IMR-90 (cell line): ENCODE results near the gene CD274. TPM values are rescaled to one million over a fixed set of nuclear protein-coding genes. Genes with fewer than 3 reads are reported as not detected.

ENCODE experiments used
- ATAC-seq: fragments of 200-7000 bp; cut with Tn5 transposase; 2 replicates; pipeline ENCODE4 v1.9.1; 2020; ENCODE audit warnings: low read depth, mild to moderate bottlenecking, moderate library complexity
- BruUV-seq: library from RNA; stranded (reverse); fragments of 400-500 nt; replicated peaks from 2 replicates; lab custom pipeline; 2021; lab: Mats Ljungman, UMichigan
- CTCF ChIA-PET: fragments of 300-600 bp; formaldehyde crosslinking; extraction: SDS; loops from one replicate; lab custom pipeline; 2021; ENCODE audit warnings: antibody characterized with exemption; lab: Yijun Ruan, JAX
- POLR2A ChIA-PET: fragments of 300-600 bp; sonication (Branson Sonifier 250); formaldehyde crosslinking; loops from one replicate; lab custom pipeline; 2022; ENCODE audit warnings: antibody characterized with exemption; ENCODE audit not compliant: unreplicated experiment; lab: Charles Lee
- DNase-seq: peaks from one replicate; pipeline ENCODE4 v3.0.0; 2013
- H2AFZ ChIP-seq: replicated peaks from 2 replicates; pipeline ENCODE3; 2013; ENCODE audit warnings: low read length, mild to moderate bottlenecking; ENCODE audit not compliant: poor library complexity
- H2AK5ac ChIP-seq: 2 replicates; pipeline ENCODE4 v1.6.1; 2013; ENCODE audit warnings: low read depth, low read length, inconsistent platforms
- H2AK9ac ChIP-seq: replicated peaks from 2 replicates; pipeline ENCODE3; 2013; ENCODE audit warnings: mild to moderate bottlenecking, low read depth, low read length, moderate library complexity; ENCODE audit not compliant: poor library complexity
- H2BK120ac ChIP-seq: 2 replicates; pipeline ENCODE4 v1.6.1; 2013; ENCODE audit warnings: low read depth, low read length, inconsistent platforms
- H2BK15ac ChIP-seq: 3 replicates; pipeline ENCODE4 v1.6.1; 2013; ENCODE audit warnings: low read depth, low read length, inconsistent platforms
- H2BK20ac ChIP-seq: 2 replicates; pipeline ENCODE4 v1.6.1; 2013; ENCODE audit warnings: low read depth, mild to moderate bottlenecking, inconsistent platforms, low read length, moderate library complexity
- H2BK5ac ChIP-seq: 2 replicates; pipeline ENCODE4 v1.6.1; 2013; ENCODE audit warnings: mild to moderate bottlenecking, low read depth, low read length, inconsistent platforms; ENCODE audit not compliant: poor library complexity, severe bottlenecking
- H3K14ac ChIP-seq: replicated peaks from 2 replicates; pipeline ENCODE4 v1.6.1; 2013; ENCODE audit warnings: low read depth, low read length, inconsistent platforms
- H3K18ac ChIP-seq: 2 replicates; pipeline ENCODE4 v1.6.1; 2013; ENCODE audit warnings: low read depth, low read length, control low read depth
- H3K23ac ChIP-seq: 2 replicates; pipeline ENCODE4 v1.6.1; 2013; ENCODE audit warnings: low read depth, low read length, inconsistent platforms
- H3K27ac ChIP-seq: 2 replicates; pipeline ENCODE4 v1.5.1; 2013; ENCODE audit warnings: mild to moderate bottlenecking, control low read depth, low read length; ENCODE audit not compliant: insufficient read depth
- H3K27me3 ChIP-seq: 2 replicates; pipeline ENCODE4 v1.6.1; 2013; ENCODE audit warnings: low read length; ENCODE audit not compliant: control insufficient read depth, insufficient read depth
- H3K36me3 ChIP-seq: 2 replicates; pipeline ENCODE4 v1.6.1; 2013; ENCODE audit warnings: low read length, mixed read lengths; ENCODE audit not compliant: control insufficient read depth, insufficient read depth
- H3K4ac ChIP-seq: 2 replicates; pipeline ENCODE4 v1.6.1; 2013; ENCODE audit warnings: low read depth, low read length, inconsistent platforms
- H3K4me1 ChIP-seq: 2 replicates; pipeline ENCODE4 v1.6.1; 2013; ENCODE audit warnings: low read length, mixed read lengths; ENCODE audit not compliant: control insufficient read depth, insufficient read depth
- H3K4me2 ChIP-seq: 2 replicates; pipeline ENCODE4 v1.6.1; 2013; ENCODE audit warnings: low read depth, mild to moderate bottlenecking, control low read depth, low read length, moderate library complexity
- H3K4me3 ChIP-seq: 2 replicates; pipeline ENCODE4 v1.5.1; 2013; ENCODE audit warnings: low read depth, mild to moderate bottlenecking, control low read depth, low read length, moderate library complexity; ENCODE audit not compliant: insufficient read depth
- H3K56ac ChIP-seq: 2 replicates; pipeline ENCODE4 v1.6.1; 2013; ENCODE audit warnings: low read length, inconsistent platforms; ENCODE audit not compliant: insufficient read depth; ENCODE audit errors: extremely low read depth
- H3K79me1 ChIP-seq, 2 experiments: 2 replicates each; pipeline ENCODE4 v1.6.1; 2013; ENCODE audit warnings: low read length in 2 of 2, inconsistent platforms in 1 of 2, low read depth in 1 of 2
- H3K9ac ChIP-seq: 2 replicates; pipeline ENCODE4 v1.6.1; 2013; ENCODE audit warnings: low read depth, low read length, control low read depth
- H3K9me1 ChIP-seq: 2 replicates; pipeline ENCODE4 v1.6.1; 2013; ENCODE audit warnings: low read length, inconsistent platforms; ENCODE audit not compliant: insufficient read depth
- H3K9me3 ChIP-seq: 2 replicates; pipeline ENCODE4 v1.6.1; 2013; ENCODE audit warnings: low read length; ENCODE audit not compliant: control insufficient read depth, insufficient read depth
- H4K20me1 ChIP-seq: 2 replicates; pipeline ENCODE4 v1.6.1; 2013; ENCODE audit warnings: low read length, inconsistent platforms; ENCODE audit not compliant: insufficient read depth
- H4K5ac ChIP-seq: 2 replicates; pipeline ENCODE4 v1.6.1; 2013; ENCODE audit warnings: mild to moderate bottlenecking, low read depth, low read length, control low read depth
- H4K8ac ChIP-seq, 2 experiments: 2 replicates each; pipeline ENCODE4 v1.6.1; 2013; ENCODE audit warnings: low read depth in 2 of 2, low read length in 2 of 2, control low read depth in 1 of 2, inconsistent platforms in 1 of 2
- H4K91ac ChIP-seq: 2 replicates; pipeline ENCODE4 v1.6.1; 2013; ENCODE audit warnings: low read depth, low read length, inconsistent platforms; ENCODE audit not compliant: insufficient read depth
- POLR2A ChIP-seq: IDR thresholded peaks from 2 replicates; pipeline ENCODE4 v1.6.1; 2012; ENCODE audit warnings: mild to moderate bottlenecking, low read depth, low read length
- SMC3 ChIP-seq: fragments of 150-350 bp; IDR thresholded peaks from 2 replicates; pipeline ENCODE4 v1.6.1; 2016; ENCODE audit warnings: low read depth, mild to moderate bottlenecking, antibody characterized with exemption, low read length, moderate library complexity
- dilution Hi-C: fragments of 300-500 bp; cut with HindIII; formaldehyde crosslinking; loops from one replicate; pipeline ENCODE4 v1.14.3; 2018; ENCODE audit warnings: low sequenced_read_pairs; ENCODE audit not compliant: unreplicated experiment
- in situ Hi-C: fragments of 300-500 bp; cut with MboI; formaldehyde crosslinking; loops from 3 replicates; pipeline ENCODE4 v1.14.3; 2019; ENCODE audit warnings: low sequenced_read_pairs, inconsistent platforms, mixed read lengths
- intact Hi-C: fragments of 100-400 bp; cut with micrococcal nuclease; formaldehyde crosslinking; loops from 2 replicates; pipeline ENCODE4 v1.10.0; 2022
- polyA plus RNA-seq, 3 experiments: library from polyadenylated mRNA; depleted of rRNA; stranded (reverse); fragments of >200 nt; gene quantifications; 2 replicates each; pipeline ENCODE4 v1.2.3, GENCODE V29; 2012; ENCODE audit warnings: low replicate concordance in 1 of 3
- total RNA-seq: library from RNA; depleted of rRNA; stranded (reverse); fragments of >200 nt; gene quantifications from 2 replicates; pipeline ENCODE4 v1.2.3, GENCODE V29; 2012
- TF ChIP-seq, protein P1 (sequence below): fragments of 150-350 bp; IDR thresholded peaks from 2 replicates; pipeline ENCODE4 v1.6.1; 2017; ENCODE audit warnings: mild to moderate bottlenecking, antibody characterized with exemption, low read length, low read depth

The CD274 gene
- total and polyA plus RNA-seq, 2 of the 4 experiments (the other 2 are of a cell fraction): 17.4 to 19.4 TPM

DNA sequence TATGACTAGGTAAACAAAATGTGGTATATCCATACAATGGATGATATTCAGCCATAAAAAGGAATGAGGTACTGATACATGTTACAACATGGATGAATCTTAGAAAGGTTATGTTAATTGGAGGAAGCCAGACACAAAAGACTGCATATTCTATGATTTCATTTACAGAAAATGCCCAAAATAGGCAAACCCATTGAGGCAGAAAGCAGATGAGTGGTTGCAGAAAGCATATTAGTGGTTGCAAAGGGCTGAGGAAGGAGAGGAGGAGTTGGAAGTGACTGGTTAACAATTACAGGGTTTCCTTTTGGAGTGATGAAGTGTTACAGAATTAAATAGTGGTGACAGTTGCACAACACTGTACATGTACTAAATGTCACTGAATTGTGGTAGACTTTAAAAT is 30.4 kb upstream of the CD274 start:
- POLR2A ChIA-PET: no interaction called here
- BruUV-seq: no TSS peak
- dilution Hi-C loops: no loop called here

More for the DNA sequence above, 30.4 kb upstream of the CD274 start:
- no peak overlapping the region for H2BK15ac ChIP-seq
- no peaks in the 10 kb centered on the region; the same call in 1 of the 2 replicates for H3K36me3 ChIP-seq
- H4K20me1 ChIP-seq: no peaks in the 10 kb centered on the region
- H3K56ac ChIP-seq: no peak overlapping the region
- H3K27ac ChIP-seq: no peak overlapping the region
- no peak overlapping the region for H3K4me2 ChIP-seq
- no peak overlapping the region for H2BK20ac ChIP-seq
- TF ChIP-seq SMC3: no peak
- TF ChIP-seq POLR2A: no peak
- TF ChIP-seq, protein P1, sequence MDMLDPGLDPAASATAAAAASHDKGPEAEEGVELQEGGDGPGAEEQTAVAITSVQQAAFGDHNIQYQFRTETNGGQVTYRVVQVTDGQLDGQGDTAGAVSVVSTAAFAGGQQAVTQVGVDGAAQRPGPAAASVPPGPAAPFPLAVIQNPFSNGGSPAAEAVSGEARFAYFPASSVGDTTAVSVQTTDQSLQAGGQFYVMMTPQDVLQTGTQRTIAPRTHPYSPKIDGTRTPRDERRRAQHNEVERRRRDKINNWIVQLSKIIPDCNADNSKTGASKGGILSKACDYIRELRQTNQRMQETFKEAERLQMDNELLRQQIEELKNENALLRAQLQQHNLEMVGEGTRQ: no peak
- H2AK9ac ChIP-seq: no peak overlapping the region
- H3K9me3 ChIP-seq: no peaks in the 10 kb centered on the region
- peaks cover 9% of the 10 kb centered on the region for H3K9me1 ChIP-seq
- no peak overlapping the region for H3K4me3 ChIP-seq
- no peak overlapping the region for H3K23ac ChIP-seq
- no peaks in the 10 kb centered on the region for H3K4me1 ChIP-seq
- no peak overlapping the region for H2BK5ac ChIP-seq
- H3K27me3 ChIP-seq: no peaks in the 10 kb centered on the region
- intact Hi-C loops (no loop called here), in situ Hi-C loops (no loop called here)
- DNase-seq: no peak
- no peak for ATAC-seq
- H3K9ac ChIP-seq: no peak overlapping the region
- no peak overlapping the region for H3K4ac ChIP-seq
- H2AK5ac ChIP-seq: no peak overlapping the region
- H4K8ac ChIP-seq: no peak overlapping the region
- H4K91ac ChIP-seq: no peak overlapping the region
- peaks cover 0 to 2% of the 10 kb centered on the region in 2 experiments; a peak in 2 of 4 replicates for H3K79me1 ChIP-seq
- H3K18ac ChIP-seq: no peak overlapping the region
- no peak overlapping the region for H2BK120ac ChIP-seq
- no peak overlapping the region for H2AFZ ChIP-seq
- CTCF ChIA-PET: no interaction called here
- no peak overlapping the region for H4K5ac ChIP-seq
- no peak overlapping the region for H3K14ac ChIP-seq
